Activated T-cell treated with anti-CD3 and anti-CD28 coated beads for 48 hours (primary cell): ENCODE results near the gene FIGNL1.
A peak's percentile ranks its signal among the peaks of the same experiment; 100 is the strongest.

Experiments used
- DNase-seq: peaks from one replicate; pipeline ENCODE4 v3.0.0-alpha.2; 2020; ENCODE audit warnings: low read depth

Gene FIGNL1

GRCh38 chr7:50427518-50427917 lies 22.6 kb downstream of the FIGNL1 start:
- DNase-seq = no peak

GRCh38 chr7:50426280-50427045 lies 23.7 kb downstream of the FIGNL1 start:
- DNase-seq = no peak

- no peak for DNase-seq
Observed at GRCh38 chr7:50425318-50425717, 24.8 kb downstream of the FIGNL1 start.

GRCh38 chr7:50423860-50424259 lies 26.3 kb downstream of the FIGNL1 start:
- no peak for DNase-seq

GRCh38 chr7:50422858-50423257 lies 27.3 kb downstream of the FIGNL1 start:
- no peak for DNase-seq

DNA sequence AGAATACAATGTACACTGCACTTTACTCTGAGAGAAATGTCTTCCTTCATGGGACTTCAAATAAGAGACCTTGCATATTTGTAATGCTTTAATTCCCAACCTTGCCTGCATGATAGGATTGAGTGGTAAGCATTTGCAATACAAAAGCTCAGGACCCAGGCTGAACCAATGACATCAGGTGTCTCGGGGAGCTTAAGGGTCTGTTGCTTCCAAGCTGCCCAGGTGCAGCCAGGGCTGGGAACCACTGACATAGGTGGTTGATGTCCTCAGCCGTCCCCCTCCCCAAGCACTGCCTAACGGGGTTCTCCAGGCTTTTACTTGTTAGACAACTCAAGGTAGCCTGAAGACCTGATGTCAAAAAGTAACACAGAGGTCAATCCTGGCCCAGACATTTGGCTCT lies 29.1 kb downstream of the FIGNL1 start:
- no peak for DNase-seq

DNA sequence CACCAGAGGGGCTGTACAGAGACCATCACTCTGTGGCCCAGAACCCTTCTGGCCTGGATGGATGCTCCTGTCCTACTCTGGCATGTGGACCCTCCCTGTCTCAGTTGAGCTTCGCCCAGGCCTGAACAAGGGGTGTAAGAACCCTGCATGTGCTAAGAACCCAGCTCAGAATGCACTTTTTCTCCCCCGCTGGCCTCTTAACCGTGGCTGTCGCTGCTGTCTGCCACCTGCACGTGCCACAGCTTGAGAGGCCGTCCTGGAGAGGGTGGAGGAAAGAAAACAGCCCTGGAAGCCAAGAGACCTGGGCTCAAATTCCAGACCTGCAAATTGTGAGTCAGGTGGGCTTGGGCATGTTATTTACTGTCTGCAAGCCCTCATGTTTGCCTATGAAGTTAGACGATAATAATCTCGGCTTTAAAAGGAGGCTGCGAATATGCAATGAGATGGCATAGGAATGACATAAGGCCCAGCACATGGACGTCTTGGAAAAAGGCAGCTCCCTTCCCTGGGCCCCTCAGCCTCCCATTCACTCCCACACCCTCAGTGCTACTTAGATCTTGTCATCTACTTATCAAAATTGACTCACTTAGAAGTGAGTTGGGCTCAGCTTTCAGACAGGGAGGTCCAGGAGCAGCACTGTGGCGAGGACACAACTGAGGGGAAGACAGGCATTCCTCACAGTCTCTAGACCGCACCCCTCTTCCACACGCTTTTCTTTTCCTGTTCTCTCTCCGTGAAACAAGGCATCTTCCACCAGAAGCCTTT lies 31.4 kb downstream of the FIGNL1 start:
- no peak for DNase-seq

- DNase-seq = peak; percentile 66
Observed at GRCh38 chr7:50418086-50418515, 32.0 kb downstream of the FIGNL1 start.

GRCh38 chr7:50416527-50417182 lies 33.5 kb downstream of the FIGNL1 start:
- DNase-seq = no peak

DNA sequence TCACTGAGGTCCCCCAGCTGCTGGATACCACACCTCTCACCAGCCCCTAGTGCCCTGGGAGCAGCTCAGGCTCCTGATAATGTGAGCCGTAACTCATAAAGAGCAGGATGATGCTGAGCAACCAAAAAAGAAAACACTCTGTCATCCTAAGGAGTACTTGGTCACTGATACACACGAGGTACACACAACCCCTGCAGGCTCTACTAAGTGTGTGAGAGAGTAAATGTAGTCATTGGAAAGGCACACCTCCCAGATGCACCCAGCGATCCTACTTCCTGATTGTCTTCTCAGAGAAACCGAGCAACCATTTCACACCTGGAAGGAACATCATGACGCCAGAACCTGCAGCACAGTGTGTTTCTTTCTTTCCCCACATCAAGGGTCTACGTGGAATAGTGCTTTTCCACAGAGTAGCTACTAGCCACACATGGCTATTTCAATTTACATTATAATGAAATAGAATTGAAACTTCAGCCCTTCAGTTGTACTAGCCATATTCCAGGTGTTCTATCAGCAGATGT lies 34.2 kb downstream of the FIGNL1 start:
- DNase-seq = no peak

- no peak for DNase-seq
Observed at GRCh38 chr7:50413561-50413960, 36.6 kb downstream of the FIGNL1 start.

DNA sequence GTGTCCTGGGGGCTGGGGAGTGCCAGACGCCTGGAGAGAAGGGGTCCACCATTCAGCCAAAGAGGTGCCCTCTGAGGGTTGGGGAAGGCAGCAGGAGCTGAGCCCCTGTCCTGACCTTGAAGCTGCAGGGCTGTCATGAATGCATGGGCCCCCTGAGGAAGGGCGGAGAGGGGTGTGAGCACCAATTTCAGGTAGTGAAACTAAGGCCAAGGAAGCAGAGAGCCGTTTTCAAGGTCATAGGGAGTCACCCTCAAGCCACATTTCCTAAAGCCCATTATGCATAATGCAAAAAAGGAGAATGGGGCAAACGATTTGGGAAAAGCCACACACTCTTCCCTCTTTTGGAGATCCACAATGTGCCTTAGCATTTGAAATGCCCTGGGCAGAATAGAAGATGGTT lies 37.2 kb downstream of the FIGNL1 start:
- DNase-seq = no peak

DNA sequence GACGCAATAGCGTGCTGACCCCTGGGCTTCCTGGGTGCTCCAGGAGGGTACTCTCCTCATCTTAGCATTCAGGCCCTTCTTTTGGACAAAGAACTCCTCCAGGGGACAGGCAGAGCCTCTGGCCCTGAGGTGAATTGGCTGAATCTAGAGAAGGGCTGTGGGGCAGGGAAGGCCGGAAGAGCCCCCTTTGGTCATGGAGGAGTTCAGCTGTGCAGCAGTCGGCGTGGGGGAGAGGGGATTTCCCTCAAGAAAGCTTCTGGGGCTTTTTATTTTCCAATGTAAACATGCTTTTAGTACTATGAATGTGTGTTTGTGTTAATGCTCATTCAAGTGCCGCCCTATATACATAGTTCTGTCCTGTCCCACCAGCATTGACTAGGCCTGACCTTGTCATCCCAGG lies 38.8 kb downstream of the FIGNL1 start:
- no peak for DNase-seq

GRCh38 chr7:50409856-50410745 lies 40.0 kb downstream of the FIGNL1 start:
- DNase-seq = no peak

DNA sequence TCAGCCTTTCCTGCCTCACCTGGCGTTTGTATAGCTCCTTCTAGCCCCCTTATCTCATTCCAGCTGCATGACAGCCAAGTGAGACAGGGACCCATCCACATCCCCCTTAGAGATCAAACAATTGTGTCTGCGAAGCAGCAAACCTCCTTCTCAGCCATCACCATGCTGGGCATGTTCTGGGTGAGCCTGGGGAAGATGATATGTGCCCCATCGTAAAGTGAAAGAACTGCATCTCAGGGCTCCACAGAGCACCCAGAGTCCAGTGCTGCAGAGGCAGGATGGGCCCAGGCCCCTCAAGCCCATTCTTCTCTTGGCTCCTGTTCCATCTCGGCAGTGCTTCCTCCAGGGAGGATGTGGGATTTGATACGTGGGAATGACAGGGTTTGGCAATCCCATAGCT lies 43.2 kb downstream of the FIGNL1 start:
- DNase-seq = no peak

- DNase-seq = no peak
Observed at GRCh38 chr7:50405221-50405620, 44.9 kb downstream of the FIGNL1 start.

DNA sequence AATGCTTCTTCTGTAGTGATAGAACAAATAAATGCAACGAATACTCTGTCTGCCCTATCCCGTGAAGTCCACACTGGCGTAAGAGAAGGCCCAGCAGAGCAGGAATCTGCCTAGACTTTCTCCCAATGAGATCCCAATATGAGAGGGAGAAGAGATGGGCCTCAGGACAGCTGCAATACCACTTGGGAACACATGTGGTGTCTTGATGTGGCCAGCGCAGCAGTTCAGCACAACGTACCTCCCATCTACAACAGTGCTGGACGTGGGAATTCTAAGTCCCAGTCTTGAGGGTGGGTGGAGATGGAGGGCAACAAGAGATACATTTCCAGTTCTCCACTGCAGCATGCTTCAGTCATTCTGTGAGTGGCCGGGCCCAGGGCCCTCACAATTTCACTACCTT lies 45.8 kb downstream of the FIGNL1 start:
- DNase-seq = no peak

GRCh38 chr7:50400114-50400513 lies 50.0 kb downstream of the FIGNL1 start:
- DNase-seq = no peak

DNA sequence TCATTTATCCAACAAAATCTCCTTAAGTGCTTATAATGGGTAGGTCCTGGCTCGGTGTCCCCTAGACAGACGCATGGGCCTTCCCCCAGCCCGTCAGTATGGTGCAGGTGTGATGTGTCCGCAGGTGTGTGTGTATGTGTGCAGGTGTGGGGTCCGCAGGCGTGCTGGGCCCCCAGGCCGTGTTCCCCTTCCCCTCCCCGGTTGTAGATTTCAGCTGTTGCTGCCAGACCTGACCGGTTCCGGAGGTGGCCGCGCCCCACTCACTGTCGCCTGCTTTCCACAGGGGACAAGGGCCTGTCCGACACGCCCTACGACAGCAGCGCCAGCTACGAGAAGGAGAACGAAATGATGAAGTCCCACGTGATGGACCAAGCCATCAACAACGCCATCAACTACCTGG lies 50.5 kb downstream of the FIGNL1 start:
- DNase-seq = no peak

- DNase-seq = no peak
Observed at GRCh38 chr7:50399206-50399605, 50.9 kb downstream of the FIGNL1 start.

DNA sequence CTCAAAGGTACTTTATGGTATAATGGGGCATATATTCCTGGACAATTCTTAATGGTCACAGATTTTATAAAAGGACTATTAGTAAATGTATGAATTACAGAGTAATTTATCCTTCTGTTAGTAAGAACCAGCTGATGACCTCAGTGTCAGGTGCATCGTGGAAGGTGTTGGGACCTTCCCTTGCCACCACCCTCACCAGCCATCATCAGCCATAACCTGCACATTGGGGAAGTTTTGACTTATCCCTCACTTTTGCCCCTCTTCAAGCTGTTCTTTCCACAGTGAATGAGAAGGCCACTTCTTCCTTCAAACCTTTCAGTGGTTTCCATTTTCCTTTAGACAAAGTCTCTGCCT lies 52.2 kb downstream of the FIGNL1 start:
- DNase-seq = no peak
